HG02623 (cell line): ENCODE data around the gene TRIO.

Source experiments
- ATAC-seq: cut with Tn5 transposase; IDR thresholded peaks from one replicate; pipeline ENCODE4 v1.9.1; 2021; ENCODE audit warnings: moderate library complexity; ENCODE audit not compliant: unreplicated experiment

The TRIO gene

GRCh38 chr5:14465776-14466175 is 322.6 kb downstream of the TRIO start:
- no peak for ATAC-seq

GRCh38 chr5:14467251-14467650 is 324.1 kb downstream of the TRIO start:
- ATAC-seq: no peak

GRCh38 chr5:14467886-14468285 is 324.7 kb downstream of the TRIO start:
- ATAC-seq: no peak

GRCh38 chr5:14469551-14470377 is 326.6 kb downstream of the TRIO start:
- no peak for ATAC-seq

- no peak for ATAC-seq
These were observed 328.4 kb downstream of the TRIO start for GRCh38 chr5:14471507-14471906.

GRCh38 chr5:14472986-14473567 is 329.9 kb downstream of the TRIO start:
- no peak for ATAC-seq

GRCh38 chr5:14475045-14475444 is 331.9 kb downstream of the TRIO start:
- no peak for ATAC-seq

GRCh38 chr5:14476786-14477435 is 333.8 kb downstream of the TRIO start:
- no peak for ATAC-seq

GRCh38 chr5:14479143-14479696 is 336.1 kb downstream of the TRIO start:
- no peak for ATAC-seq

- ATAC-seq: no peak
These were observed 338.2 kb downstream of the TRIO start for GRCh38 chr5:14481349-14481748.

GRCh38 chr5:14482085-14482484 is 338.9 kb downstream of the TRIO start:
- ATAC-seq: no peak

- no peak for ATAC-seq
These were observed 340.5 kb downstream of the TRIO start for GRCh38 chr5:14483504-14484157.

- no peak for ATAC-seq
These were observed 343.3 kb downstream of the TRIO start for GRCh38 chr5:14486486-14486885.

- no peak for ATAC-seq
These were observed 344.1 kb downstream of the TRIO start for GRCh38 chr5:14486996-14487896.

GRCh38 chr5:14487897-14488570 is 344.9 kb downstream of the TRIO start:
- no peak for ATAC-seq

GRCh38 chr5:14488709-14489108 is 345.6 kb downstream of the TRIO start:
- ATAC-seq: no peak

- ATAC-seq: no peak
These were observed 346.5 kb downstream of the TRIO start for GRCh38 chr5:14489643-14490042.

GRCh38 chr5:14490309-14490711 is 347.2 kb downstream of the TRIO start:
- ATAC-seq: no peak

- no peak for ATAC-seq
These were observed 348.1 kb downstream of the TRIO start for GRCh38 chr5:14491015-14491915.
